GM12878 (cell line): ENCODE results near the gene DEFB124. TPM values are rescaled to one million over a fixed set of nuclear protein-coding genes. Genes with fewer than 3 reads are reported as not detected.

ENCODE experiments used
- ATAC-seq: fragments of 200-7000 bp; cut with Tn5 transposase; 3 replicates; pipeline ENCODE4 v1.9.1; 2020; ENCODE audit warnings: mild to moderate bottlenecking, moderate library complexity
- BruUV-seq: library from RNA; stranded (reverse); fragments of 400-500 nt; replicated peaks from 2 replicates; lab custom pipeline; 2021; lab: Mats Ljungman, UMichigan
- CTCF ChIA-PET: fragments of 300-600 bp; sonication (Branson Sonifier 250); formaldehyde crosslinking; extraction: SDS; loops from one replicate; lab custom pipeline; 2021; ENCODE audit warnings: inconsistent platforms; lab: Yijun Ruan, JAX
- POLR2A ChIA-PET: fragments of 350-600 bp; formaldehyde crosslinking; extraction: SDS; loops from one replicate; lab custom pipeline; 2021; ENCODE audit warnings: inconsistent platforms; lab: Charles Lee
- RAD21 ChIA-PET: fragments of 300-600 bp; sonication (Branson Sonifier 250); formaldehyde crosslinking; loops from one replicate; lab custom pipeline; 2023; ENCODE audit warnings: antibody characterized with exemption; ENCODE audit not compliant: unreplicated experiment; lab: Charles Lee
- SMC1A ChIA-PET: fragments of 300-600 bp; sonication (Branson Sonifier 250); formaldehyde crosslinking; loops from one replicate; lab custom pipeline; 2023; ENCODE audit not compliant: unreplicated experiment, uncharacterized antibody; lab: Charles Lee
- DNase-seq: peaks from one replicate; pipeline ENCODE4 v3.0.0-alpha.2; 2011; ENCODE audit warnings: low read depth, low spot score
- FAIRE-seq: peaks from 3 replicates; lab custom pipeline; 2011; peaks lifted over from hg19 to GRCh38; lab: Jason Lieb, UNC
- H2AFZ ChIP-seq: 2 replicates; pipeline ENCODE4 v1.6.0; 2011; ENCODE audit warnings: low read depth, low read length, control low read depth; ENCODE audit not compliant: control insufficient read depth
- H3K27ac ChIP-seq: 2 replicates; pipeline ENCODE4 v1.5.1; 2011; ENCODE audit warnings: control low read depth; ENCODE audit not compliant: control insufficient read depth, insufficient read depth
- H3K27me3 ChIP-seq, 2 experiments: replicated peaks in 1 of 2; 2 replicates each; pipeline versions ENCODE4 v1.6.0 to v1.6.1; 2011; ENCODE audit warnings: low read length in 1 of 2; ENCODE audit not compliant: control insufficient read depth in 2 of 2, insufficient read depth in 2 of 2
- H3K36me3 ChIP-seq, 2 experiments: 2 replicates each; pipeline ENCODE4 v1.5.1; 2011; ENCODE audit warnings: low read length in 1 of 2; ENCODE audit not compliant: control insufficient read depth in 2 of 2, insufficient read depth in 2 of 2
- H3K4me1 ChIP-seq: 2 replicates; pipeline ENCODE4 v1.6.1; 2011; ENCODE audit warnings: mild to moderate bottlenecking, low read length, moderate library complexity, mixed read lengths; ENCODE audit not compliant: control insufficient read depth, insufficient read depth
- H3K4me2 ChIP-seq: 2 replicates; pipeline ENCODE4 v1.6.0; 2011; ENCODE audit warnings: control low read depth; ENCODE audit not compliant: control insufficient read depth, insufficient read depth
- H3K4me3 ChIP-seq: fragments of 200-600 bp; sonication (generic); 2 replicates; pipeline ENCODE4 v1.5.1; 2016
- H3K79me2 ChIP-seq: 2 replicates; pipeline ENCODE4 v1.6.0; 2011; ENCODE audit warnings: low read length; ENCODE audit not compliant: control insufficient read depth, insufficient read depth
- H3K9ac ChIP-seq: 2 replicates; pipeline ENCODE4 v1.8.0; 2011; ENCODE audit warnings: low read length, control low read depth, mixed read lengths; ENCODE audit not compliant: control insufficient read depth, insufficient read depth
- H3K9me3 ChIP-seq: replicated peaks from 3 replicates; pipeline ENCODE4 v1.5.1; 2011; ENCODE audit warnings: mild to moderate bottlenecking, low read length; ENCODE audit not compliant: control insufficient read depth, insufficient read depth
- H4K20me1 ChIP-seq: 2 replicates; pipeline ENCODE4 v1.6.0; 2011; ENCODE audit not compliant: control insufficient read depth, insufficient read depth
- BCL11A ChIP-seq: IDR thresholded peaks from 2 replicates; pipeline ENCODE4 v1.6.1; 2011; ENCODE audit warnings: low read depth, low read length
- BRCA1 ChIP-seq: IDR thresholded peaks from 2 replicates; pipeline ENCODE4 v1.6.1; 2011; ENCODE audit warnings: low read depth, low read length, improper control_type of control experiment
- CHD1 ChIP-seq: IDR thresholded peaks from 2 replicates; pipeline ENCODE4 v1.6.1; 2012; ENCODE audit warnings: low read depth, low read length, improper control_type of control experiment
- KAT2A ChIP-seq: conservative IDR thresholded peaks from 2 replicates; pipeline ENCODE4 v1.6.1; 2011; ENCODE audit warnings: low read depth, low read length; ENCODE audit not compliant: control insufficient read depth
- POLR2AphosphoS2 ChIP-seq: IDR thresholded peaks from 2 replicates; pipeline ENCODE4 v1.6.1; 2011; ENCODE audit warnings: low read depth, mild to moderate bottlenecking, low read length, improper control_type of control experiment, moderate library complexity
- SIX5 ChIP-seq: IDR thresholded peaks from 2 replicates; pipeline ENCODE4 v1.6.1; 2011; ENCODE audit warnings: mild to moderate bottlenecking, low read depth, low read length, moderate library complexity; ENCODE audit not compliant: severe bottlenecking
- SMAD5 ChIP-seq: IDR thresholded peaks from 2 replicates; pipeline ENCODE4 v1.6.1; 2016; ENCODE audit warnings: antibody characterized with exemption, low read depth
- SMARCA5 ChIP-seq: fragments of 450-650 bp; IDR thresholded peaks from 2 replicates; pipeline ENCODE4 v1.6.1; 2017; ENCODE audit warnings: mild to moderate bottlenecking
- WGBS: methylation state at CpG from one replicate; pipeline ENCODE4 v1.1.6; 2016; ENCODE audit warnings: low lambda C conversion rate; ENCODE audit not compliant: insufficient replicate concordance, insufficient coverage; ENCODE audit errors: missing lambda C conversion rate; 5-methylcytosine and 5-hydroxymethylcytosine counted together
- in situ Hi-C: fragments of 300-500 bp; cut with MboI; formaldehyde crosslinking; loops from 9 replicates; pipeline ENCODE4 v1.14.3; 2018; ENCODE audit warnings: mixed read lengths
- intact Hi-C: fragments of 100-400 bp; cut with micrococcal nuclease; formaldehyde crosslinking; loops from one replicate; pipeline ENCODE4 v1.14.2; 2022; ENCODE audit not compliant: unreplicated experiment
- polyA plus RNA-seq, 11 experiments: library from polyadenylated mRNA; depleted of rRNA in 4 of 11; unstranded in 6 of 11; stranded (reverse) in 5 of 11; fragments of >200 nt; fragmentation: Nextera tagmentation in 4 of 11; fragmentation: Illumina TruSeq in 1 of 11; extraction: Ambion mirVana in 4 of 11; extraction: Trizol in 1 of 11; gene quantifications; 1 replicate in 1 of 11; 2 replicates in 10 of 11; pipeline versions ENCODE4 v1.2.1 to v1.2.3, GENCODE V29; 2011 to 2016; ENCODE audit warnings: inconsistent platforms in 2 of 11, missing spikeins in 2 of 11, low read depth in 1 of 11
- total RNA-seq, 4 experiments: library from RNA; depleted of rRNA in 3 of 4; stranded (reverse); fragments of >200 nt in 3 of 4; fragmentation: Illumina TruSeq in 1 of 4; extraction: Trizol in 1 of 4; gene quantifications; 2 replicates each; pipeline versions ENCODE4 v1.2.1 to v1.2.3, GENCODE V29; 2013 to 2021
- TF ChIP-seq, protein P1 (sequence below): fragments of 450-650 bp; IDR thresholded peaks from 2 replicates; pipeline ENCODE4 v1.6.1; 2014; ENCODE audit warnings: mild to moderate bottlenecking
- TF ChIP-seq, protein P2 (sequence below), 3 experiments: IDR thresholded peaks in 2 of 3; conservative IDR thresholded peaks in 1 of 3; 2 replicates each; pipeline ENCODE4 v1.5.1; 2011; ENCODE audit warnings: low read depth in 3 of 3, low read length in 3 of 3, mild to moderate bottlenecking in 3 of 3, control low read depth in 2 of 3, moderate library complexity in 2 of 3, inconsistent platforms in 1 of 3, mixed read lengths in 1 of 3; ENCODE audit not compliant: control insufficient read depth in 2 of 3, insufficient read depth in 1 of 3; ENCODE audit errors: extremely low read depth in 1 of 3

DEFB124 gene
- total and polyA plus RNA-seq, 10 of the 15 experiments (the other 5 are each of a cell fraction or from before 2014, with no cell fraction given), result not detected

DNA sequence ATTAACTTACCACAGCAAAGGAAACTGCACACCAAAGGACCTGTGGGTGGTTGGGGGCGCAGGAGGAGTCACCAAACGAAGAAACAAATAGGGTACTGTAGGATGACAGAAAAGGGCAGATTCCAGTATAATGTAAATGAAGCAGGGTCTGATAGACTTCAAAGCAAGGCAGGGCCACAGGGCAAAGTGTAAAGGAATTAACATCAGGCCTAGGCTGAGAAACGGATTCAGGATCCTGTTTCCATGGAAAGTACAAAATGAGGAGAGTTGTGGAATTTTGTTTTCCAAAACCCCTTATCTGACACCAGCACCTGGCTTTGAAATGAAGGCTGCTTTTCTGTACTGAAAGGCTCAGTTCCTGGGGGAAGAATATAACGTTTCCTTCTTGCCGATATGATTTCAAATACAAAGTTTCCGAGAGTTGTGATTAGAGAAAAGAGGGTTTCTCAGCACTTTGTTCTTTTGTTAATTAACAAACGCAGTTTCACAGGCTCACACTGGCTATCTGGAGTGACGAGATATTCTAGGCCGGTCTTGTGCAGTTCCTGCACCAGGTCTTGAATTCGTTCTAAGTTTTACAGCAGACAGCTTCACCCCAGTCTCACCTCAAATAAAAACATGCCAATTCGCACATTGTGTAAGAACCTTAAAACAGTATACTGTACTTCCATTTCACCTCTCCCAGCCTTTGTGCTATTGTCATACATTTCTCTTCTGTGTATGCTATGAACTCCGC is 28.7 kb downstream of the DEFB124 start:
- no peak overlapping the region for H3K9ac ChIP-seq
- no peaks in the 10 kb centered on the region for H3K9me3 ChIP-seq
- no TSS peak for BruUV-seq
- ATAC-seq (no peak), FAIRE-seq (no peak), DNase-seq (no peak)
- in situ Hi-C loops, result no loop called here
- ChIA-PET CTCF (no interaction called here), POLR2A (no interaction called here), RAD21 (no interaction called here), SMC1A (no interaction called here)
- no peak for TF ChIP-seq CHD1
- 38% methylated on average over 12 of the region's 12 CpGs for WGBS
- no peaks in the 10 kb centered on the region for H3K36me3 ChIP-seq
- no peak overlapping the region for H3K4me3 ChIP-seq
- intact Hi-C loops, result no loop called here
- no peak overlapping the region for H3K27ac ChIP-seq
- H3K27me3 ChIP-seq, result no peaks in the 10 kb centered on the region; a peak in 1 of 4 replicates
- H3K4me1 ChIP-seq, result no peaks in the 10 kb centered on the region
- no peaks in the 10 kb centered on the region for H4K20me1 ChIP-seq
- no peak overlapping the region for H3K4me2 ChIP-seq
- H3K79me2 ChIP-seq, result no peaks in the 10 kb centered on the region
- H2AFZ ChIP-seq, result no peak overlapping the region

DNA sequence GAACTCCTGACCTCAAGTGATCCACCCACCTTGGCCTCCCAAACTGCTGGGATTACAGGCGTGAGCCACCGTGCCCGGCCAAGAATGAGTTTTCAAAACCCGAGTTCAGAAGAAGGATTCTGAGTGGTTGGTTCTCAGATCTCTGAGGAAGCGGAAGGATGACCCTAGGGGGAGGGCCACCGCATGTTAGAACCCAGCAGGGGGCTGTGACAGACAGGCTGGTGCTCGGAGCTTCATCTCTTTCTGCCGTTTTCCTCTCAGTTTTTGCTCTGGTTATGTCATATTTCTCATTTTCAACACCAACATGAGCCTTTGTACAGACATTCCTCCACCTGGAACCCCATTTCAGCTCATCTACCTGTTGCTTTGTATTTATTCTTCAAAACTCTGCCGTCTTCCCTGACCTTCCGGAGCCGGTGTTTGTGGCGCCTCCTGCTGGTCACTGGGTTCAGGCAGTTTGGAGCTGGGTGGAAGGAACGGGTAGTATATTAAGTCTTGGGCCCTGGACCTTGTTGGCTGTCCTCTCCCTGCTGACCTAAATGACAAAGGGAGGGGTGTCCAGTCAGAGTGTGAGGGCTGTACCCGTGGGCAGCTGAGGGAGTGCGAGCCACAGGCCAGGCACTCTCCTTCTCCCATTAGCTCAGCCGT is 34.8 kb downstream of the DEFB124 start, which contains the start of gene DEFB123:
Gene DEFB123, plus strand, starts transcription at position 621 of the 648 bp plus-strand sequence. CDS start 67 bp downstream, outside the sequence.
- no peaks in the 10 kb centered on the region; a peak in 1 of 4 replicates for H3K27me3 ChIP-seq
- 55% methylated on average over 16 of the region's 16 CpGs for WGBS
- POLR2A ChIA-PET, result no interaction called here

More for the DNA sequence above, 34.8 kb downstream of the DEFB124 start, which contains the start of gene DEFB123:
- DNase-seq, result no peak
- in situ Hi-C loops (no loop called here), intact Hi-C loops (no loop called here)
- no peaks in the 10 kb centered on the region for H3K79me2 ChIP-seq
- H3K9ac ChIP-seq, result no peak within 1 kb of the TSS
- ChIA-PET SMC1A (no interaction called here), RAD21 (no interaction called here), CTCF (interaction anchor here (0.6 to 1.4 kb wide), 7 partner anchors 9 to 80 kb away, joined by 3 to 6 read pairs (median 3); no protein-coding TSS in a partner anchor)
- H3K36me3 ChIP-seq, result no peaks in the 10 kb centered on the region
- no peak within 1 kb of the TSS for H3K27ac ChIP-seq
- no peaks in the 10 kb centered on the region for H4K20me1 ChIP-seq
- H2AFZ ChIP-seq, result no peak within 1 kb of the TSS
- no peaks in the 10 kb centered on the region for H3K4me1 ChIP-seq
- no peak within 1 kb of the TSS for H3K4me2 ChIP-seq
- no peaks in the 10 kb centered on the region for H3K9me3 ChIP-seq
- no peak for ATAC-seq
- TF ChIP-seq BCL11A (no peak), KAT2A (no peak), SIX5 (no peak), POLR2AphosphoS2 (no peak), SMARCA5 (no peak), SMAD5 (no peak), BRCA1 (no peak)
- TF ChIP-seq, protein P1, sequence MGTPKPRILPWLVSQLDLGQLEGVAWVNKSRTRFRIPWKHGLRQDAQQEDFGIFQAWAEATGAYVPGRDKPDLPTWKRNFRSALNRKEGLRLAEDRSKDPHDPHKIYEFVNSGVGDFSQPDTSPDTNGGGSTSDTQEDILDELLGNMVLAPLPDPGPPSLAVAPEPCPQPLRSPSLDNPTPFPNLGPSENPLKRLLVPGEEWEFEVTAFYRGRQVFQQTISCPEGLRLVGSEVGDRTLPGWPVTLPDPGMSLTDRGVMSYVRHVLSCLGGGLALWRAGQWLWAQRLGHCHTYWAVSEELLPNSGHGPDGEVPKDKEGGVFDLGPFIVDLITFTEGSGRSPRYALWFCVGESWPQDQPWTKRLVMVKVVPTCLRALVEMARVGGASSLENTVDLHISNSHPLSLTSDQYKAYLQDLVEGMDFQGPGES, result no peak
- TF ChIP-seq, protein P2, sequence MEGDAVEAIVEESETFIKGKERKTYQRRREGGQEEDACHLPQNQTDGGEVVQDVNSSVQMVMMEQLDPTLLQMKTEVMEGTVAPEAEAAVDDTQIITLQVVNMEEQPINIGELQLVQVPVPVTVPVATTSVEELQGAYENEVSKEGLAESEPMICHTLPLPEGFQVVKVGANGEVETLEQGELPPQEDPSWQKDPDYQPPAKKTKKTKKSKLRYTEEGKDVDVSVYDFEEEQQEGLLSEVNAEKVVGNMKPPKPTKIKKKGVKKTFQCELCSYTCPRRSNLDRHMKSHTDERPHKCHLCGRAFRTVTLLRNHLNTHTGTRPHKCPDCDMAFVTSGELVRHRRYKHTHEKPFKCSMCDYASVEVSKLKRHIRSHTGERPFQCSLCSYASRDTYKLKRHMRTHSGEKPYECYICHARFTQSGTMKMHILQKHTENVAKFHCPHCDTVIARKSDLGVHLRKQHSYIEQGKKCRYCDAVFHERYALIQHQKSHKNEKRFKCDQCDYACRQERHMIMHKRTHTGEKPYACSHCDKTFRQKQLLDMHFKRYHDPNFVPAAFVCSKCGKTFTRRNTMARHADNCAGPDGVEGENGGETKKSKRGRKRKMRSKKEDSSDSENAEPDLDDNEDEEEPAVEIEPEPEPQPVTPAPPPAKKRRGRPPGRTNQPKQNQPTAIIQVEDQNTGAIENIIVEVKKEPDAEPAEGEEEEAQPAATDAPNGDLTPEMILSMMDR (IDR thresholded peaks at IDR 0.05 in 2 of 3, conservative IDR thresholded peaks at IDR 0.05 in 1 of 3; ENCODE audit: control insufficient read depth in 2 of 3, extremely low read depth in 1 of 3, insufficient read depth in 1 of 3, low read depth in 3 of 3, low read length in 3 of 3), result peak in 2 of 3 experiments; percentile 35 to 41; a peak in 3 of 6 replicates
- H3K4me3 ChIP-seq, result no peak within 1 kb of the TSS
- no TSS peak for BruUV-seq
- no peak for FAIRE-seq
